Choroid plexus epithelial cell (primary cell): Measurements from ENCODE around the gene NEK1.
"Not testable (repeated sequence)": the region's sequence is repeated elsewhere in the genome, so short reads cannot be mapped to it uniquely, and the experiment has no call there.

Experiments
- DNase-seq: peaks from one replicate; pipeline ENCODE4 v3.0.0-alpha.2; 2010; ENCODE audit warnings: low read depth
- H3K4me3 ChIP-seq: 2 replicates; pipeline ENCODE4 v1.5.1; 2011; ENCODE audit warnings: low read depth, mild to moderate bottlenecking, control low read depth, low read length, moderate library complexity
- TF ChIP-seq, protein P1 (sequence below): conservative IDR thresholded peaks from 2 replicates; pipeline ENCODE4 v1.5.1; 2011; ENCODE audit warnings: low read depth, mild to moderate bottlenecking, control low read depth, inconsistent platforms, low read length, moderate library complexity

NEK1 gene

DNA sequence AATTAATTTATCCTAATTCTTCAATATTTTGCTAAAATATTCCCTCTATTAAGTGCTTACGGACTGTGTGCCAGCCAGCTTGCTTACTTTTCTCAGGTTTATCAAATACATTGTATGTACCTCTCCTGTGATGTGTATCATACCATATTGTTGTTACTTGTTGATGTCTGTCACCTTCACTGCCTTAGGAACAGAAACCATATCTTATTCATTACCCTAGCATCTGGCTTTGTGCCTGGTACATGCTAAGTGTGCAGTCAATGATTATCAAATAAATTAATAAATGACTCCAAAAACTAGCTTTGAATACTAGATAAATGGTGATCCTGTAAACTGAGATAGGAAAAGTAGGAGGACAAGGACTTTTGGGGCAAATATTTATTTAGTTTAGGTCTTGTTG lies 14.9 kb upstream of the NEK1 start:
- TF ChIP-seq, protein P1, sequence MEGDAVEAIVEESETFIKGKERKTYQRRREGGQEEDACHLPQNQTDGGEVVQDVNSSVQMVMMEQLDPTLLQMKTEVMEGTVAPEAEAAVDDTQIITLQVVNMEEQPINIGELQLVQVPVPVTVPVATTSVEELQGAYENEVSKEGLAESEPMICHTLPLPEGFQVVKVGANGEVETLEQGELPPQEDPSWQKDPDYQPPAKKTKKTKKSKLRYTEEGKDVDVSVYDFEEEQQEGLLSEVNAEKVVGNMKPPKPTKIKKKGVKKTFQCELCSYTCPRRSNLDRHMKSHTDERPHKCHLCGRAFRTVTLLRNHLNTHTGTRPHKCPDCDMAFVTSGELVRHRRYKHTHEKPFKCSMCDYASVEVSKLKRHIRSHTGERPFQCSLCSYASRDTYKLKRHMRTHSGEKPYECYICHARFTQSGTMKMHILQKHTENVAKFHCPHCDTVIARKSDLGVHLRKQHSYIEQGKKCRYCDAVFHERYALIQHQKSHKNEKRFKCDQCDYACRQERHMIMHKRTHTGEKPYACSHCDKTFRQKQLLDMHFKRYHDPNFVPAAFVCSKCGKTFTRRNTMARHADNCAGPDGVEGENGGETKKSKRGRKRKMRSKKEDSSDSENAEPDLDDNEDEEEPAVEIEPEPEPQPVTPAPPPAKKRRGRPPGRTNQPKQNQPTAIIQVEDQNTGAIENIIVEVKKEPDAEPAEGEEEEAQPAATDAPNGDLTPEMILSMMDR = no peak
- no peak for DNase-seq
- H3K4me3 ChIP-seq = no peak overlapping the region

DNA sequence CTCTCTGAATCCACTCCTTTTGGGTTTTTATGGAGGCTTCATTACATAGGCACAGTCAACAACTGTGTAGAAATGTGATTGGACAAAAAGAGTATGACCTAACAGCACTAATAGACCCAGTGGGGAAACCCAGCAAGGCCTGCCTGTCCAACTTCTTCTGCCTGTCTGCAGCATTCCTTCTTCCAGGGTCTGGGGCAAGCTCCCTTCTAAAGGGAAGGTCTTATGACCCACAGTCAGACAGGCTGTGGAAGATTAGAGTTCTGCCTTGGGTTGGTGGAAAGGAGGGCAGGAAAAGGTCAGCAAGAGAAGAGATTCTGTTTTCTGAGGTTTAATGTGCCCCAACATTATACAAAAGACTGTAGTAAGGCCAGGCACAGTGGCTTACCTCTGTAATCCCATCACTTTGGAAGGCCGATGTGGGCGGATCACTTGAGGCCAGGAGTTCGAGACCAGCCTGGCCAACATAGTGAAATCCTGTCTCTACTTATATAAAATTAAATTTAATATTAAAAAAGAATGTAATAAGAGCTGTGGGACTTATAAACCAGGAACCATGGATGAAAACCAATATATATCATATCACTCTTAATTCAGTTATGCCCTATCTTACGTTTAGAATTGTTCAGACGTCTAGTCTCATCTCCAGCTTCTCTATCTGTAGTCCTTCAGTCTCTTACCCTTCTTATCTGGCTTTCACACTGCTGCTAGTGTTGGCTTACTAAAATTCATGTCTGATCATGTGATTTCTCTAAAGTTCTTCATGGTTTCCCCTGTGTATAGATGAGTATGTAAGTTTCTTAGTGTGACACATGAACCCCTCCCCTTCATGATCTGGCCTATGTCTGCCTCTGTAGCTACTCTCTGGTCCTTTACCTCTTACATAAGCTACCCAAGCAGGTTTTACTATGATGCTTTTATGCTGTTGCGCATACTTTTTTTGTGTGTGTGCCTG lies 14.2 kb upstream of the NEK1 start:
- DNase-seq = no peak
- TF ChIP-seq, protein P1 = no peak

DNA sequence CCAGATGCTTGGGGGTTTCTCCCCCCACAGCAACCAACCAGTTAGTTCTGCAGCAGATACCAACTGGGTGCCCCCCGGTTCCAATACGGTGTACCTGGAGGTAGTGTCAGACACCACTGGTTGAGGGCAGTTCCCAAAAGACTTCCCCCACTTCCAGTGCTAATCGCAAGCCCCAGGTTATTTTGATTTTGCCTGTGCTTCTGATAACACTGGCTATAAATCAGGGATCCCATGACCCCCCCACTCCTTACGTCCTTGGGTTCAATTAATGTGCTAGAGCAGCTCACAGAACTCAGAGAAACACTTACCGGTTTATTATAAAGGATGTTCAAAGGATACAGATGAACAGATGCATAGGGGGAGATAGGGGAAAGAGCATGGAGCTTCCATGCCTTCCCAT lies 13.5 kb upstream of the NEK1 start:
- DNase-seq = no peak
- TF ChIP-seq, protein P1 = no peak
- no peak overlapping the region for H3K4me3 ChIP-seq

More for the DNA sequence above, 14.2 kb upstream of the NEK1 start:
- H3K4me3 ChIP-seq = no peak overlapping the region

DNA sequence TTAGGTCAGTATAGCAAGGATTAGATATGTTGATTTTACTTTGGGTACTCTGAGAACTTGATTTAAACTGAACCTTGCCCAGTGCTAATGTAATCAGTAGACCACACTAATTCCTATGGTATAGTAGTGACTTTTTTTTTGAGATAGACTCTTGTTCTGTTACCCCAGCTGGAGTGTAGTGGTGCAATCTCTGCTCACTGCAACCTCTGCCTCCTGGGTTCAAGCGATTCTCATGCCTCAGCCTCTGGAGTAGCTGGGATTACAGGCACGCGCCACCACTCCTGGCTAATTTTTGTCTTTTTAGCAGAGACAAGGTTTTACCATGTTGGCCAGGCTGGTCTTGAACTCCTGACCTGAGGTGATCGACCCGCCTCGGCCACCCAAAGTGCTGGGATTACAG lies 11.6 kb upstream of the NEK1 start:
- not testable (repeated sequence) for DNase-seq, H3K4me3 ChIP-seq

DNA sequence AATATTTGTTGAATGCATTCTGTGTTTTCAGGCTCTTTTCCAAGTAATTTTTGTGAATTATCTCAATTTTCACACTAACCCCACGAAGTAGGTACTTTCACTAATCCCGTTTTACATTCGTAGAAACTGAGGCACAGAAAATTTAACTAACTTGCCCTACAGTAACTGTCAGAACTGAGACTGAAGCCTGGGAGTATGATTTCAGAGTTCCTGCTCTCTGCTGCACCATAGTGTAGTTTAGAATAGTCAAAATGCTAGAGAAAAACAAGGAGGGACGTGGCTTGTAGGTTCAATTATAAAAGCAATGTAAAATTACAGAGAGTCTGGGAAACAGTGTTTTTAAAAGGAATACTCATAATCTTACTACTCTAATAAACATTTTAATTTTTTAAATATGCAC lies 10.2 kb upstream of the NEK1 start:
- TF ChIP-seq, protein P1 = no peak
- DNase-seq = no peak
- H3K4me3 ChIP-seq = peak overlapping the region; percentile 74

DNA sequence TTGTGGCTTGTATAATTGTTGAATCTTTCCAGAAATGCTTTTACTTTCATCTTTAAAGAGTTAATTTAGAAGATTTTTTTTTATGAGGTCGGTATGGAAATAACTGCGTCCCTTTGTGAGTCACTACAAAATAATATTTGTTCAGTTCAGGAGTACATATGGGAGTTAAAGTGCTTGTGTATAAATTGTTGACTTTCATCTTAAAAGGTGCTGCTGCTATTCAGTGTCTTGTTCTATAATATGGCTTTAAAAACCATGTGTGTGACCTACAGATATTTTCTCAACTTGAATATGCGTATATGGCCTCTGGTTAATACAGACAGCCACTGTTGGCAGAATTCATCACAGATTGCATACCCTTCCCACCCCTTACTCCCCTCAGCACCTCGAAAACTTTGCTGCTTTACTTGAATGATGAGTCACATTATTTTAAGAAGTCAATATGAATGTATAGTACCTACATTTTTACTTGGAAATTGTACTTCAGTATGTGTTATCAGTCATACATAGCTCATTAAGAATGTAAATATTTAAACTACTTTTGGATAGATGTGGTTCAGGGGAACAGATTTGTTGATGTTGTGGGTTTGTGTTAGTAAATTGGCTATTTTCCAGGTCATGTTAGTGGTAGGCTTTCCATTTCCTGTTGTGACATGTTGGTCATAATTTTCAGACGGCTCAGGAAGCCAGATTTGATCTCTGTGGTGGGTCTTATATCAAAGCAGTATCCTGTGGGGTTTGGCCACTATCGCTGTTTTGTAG lies 9.5 kb upstream of the NEK1 start:
- peak overlapping the region; percentile 74 for H3K4me3 ChIP-seq
- TF ChIP-seq, protein P1 = no peak
- DNase-seq = peak; percentile 84

DNA sequence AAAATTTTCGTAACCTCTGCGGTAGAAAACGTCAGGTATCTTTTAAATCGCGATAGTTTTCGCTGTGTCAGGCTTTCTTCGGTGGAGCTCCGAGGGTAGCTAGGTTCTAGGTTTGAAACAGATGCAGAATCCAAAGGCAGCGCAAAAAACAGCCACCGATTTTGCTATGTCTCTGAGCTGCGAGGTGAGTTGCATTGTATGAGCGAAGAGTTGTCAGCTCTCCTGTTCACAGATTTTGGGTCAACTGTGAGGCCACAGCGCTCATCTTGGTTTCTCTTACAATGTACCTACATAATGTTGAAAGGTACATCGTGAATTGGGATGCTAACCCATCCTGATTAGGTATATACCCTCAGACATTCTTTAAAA lies 8.5 kb upstream of the NEK1 start:
- DNase-seq = peak; percentile 45
- TF ChIP-seq, protein P1 = no peak
- peak overlapping the region; percentile 74 for H3K4me3 ChIP-seq
